Fibroblast of the aortic adventitia (primary cell): ENCODE results near the gene WDR70. TPM values are rescaled to one million over a fixed set of nuclear protein-coding genes. Genes with fewer than 3 reads are reported as not detected.

Source experiments
- DNase-seq: peaks from one replicate; pipeline ENCODE4 v3.0.0-alpha.2; 2010; ENCODE audit warnings: low read depth
- H3K4me3 ChIP-seq: 2 replicates; pipeline ENCODE4 v1.5.1; 2011; ENCODE audit warnings: low read depth, mild to moderate bottlenecking, control low read depth, low read length, moderate library complexity
- total RNA-seq: library from RNA; depleted of rRNA; stranded (reverse); fragments of >200 nt; gene quantifications from 2 replicates; pipeline ENCODE4 v1.2.3, GENCODE V29; 2012; ENCODE audit warnings: low replicate concordance
- TF ChIP-seq, protein P1 (sequence below): IDR thresholded peaks from 2 replicates; pipeline ENCODE4 v1.5.1; 2011; ENCODE audit warnings: mild to moderate bottlenecking, low read length, control low read depth, inconsistent platforms; ENCODE audit not compliant: insufficient read depth

Gene WDR70
- total RNA-seq, 1 donor: 24.6 TPM

DNA sequence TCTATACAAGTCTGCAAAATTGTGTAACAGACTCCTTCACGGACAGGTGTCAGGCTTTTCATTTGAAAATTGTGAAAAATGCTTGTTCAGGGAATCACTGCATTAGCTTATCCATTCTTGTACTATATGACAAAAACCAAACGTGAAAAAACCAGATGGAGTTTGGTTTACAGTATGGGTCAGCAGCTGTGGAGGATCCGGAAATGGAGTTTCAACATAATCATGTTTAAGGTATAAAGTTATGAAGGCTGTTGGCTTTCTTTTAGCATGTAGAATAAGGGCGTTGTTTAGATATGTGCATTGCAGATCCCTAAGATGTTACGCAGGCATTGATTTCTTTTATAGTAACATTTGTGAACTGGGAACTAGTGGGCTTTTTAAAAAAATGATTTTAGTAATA, 336.9 kb downstream of the WDR70 start:
- no peak for DNase-seq
- no peak overlapping the region for H3K4me3 ChIP-seq
- TF ChIP-seq, protein P1, sequence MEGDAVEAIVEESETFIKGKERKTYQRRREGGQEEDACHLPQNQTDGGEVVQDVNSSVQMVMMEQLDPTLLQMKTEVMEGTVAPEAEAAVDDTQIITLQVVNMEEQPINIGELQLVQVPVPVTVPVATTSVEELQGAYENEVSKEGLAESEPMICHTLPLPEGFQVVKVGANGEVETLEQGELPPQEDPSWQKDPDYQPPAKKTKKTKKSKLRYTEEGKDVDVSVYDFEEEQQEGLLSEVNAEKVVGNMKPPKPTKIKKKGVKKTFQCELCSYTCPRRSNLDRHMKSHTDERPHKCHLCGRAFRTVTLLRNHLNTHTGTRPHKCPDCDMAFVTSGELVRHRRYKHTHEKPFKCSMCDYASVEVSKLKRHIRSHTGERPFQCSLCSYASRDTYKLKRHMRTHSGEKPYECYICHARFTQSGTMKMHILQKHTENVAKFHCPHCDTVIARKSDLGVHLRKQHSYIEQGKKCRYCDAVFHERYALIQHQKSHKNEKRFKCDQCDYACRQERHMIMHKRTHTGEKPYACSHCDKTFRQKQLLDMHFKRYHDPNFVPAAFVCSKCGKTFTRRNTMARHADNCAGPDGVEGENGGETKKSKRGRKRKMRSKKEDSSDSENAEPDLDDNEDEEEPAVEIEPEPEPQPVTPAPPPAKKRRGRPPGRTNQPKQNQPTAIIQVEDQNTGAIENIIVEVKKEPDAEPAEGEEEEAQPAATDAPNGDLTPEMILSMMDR: no peak

DNA sequence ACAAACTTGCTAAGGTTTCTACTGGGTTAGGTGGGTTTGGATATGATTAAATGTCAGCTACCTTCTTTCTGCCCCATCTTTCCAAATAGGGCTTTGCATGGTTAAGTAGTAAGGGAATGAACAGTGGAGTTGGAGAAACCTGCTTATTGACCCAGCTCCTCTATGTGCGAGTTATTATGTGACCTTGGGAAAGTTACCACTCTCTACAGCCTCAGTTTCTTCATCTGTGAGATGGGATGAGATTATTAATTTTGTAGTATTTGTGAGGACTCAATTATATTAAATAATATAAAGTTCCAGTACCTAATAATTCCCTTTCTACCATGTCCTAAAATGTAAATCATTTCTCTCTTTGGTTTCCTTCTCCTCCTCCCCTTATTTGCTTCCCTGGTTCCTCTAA, 337.3 kb downstream of the WDR70 start:
- no peak for DNase-seq
- TF ChIP-seq, protein P1: no peak
- no peak overlapping the region for H3K4me3 ChIP-seq

DNA sequence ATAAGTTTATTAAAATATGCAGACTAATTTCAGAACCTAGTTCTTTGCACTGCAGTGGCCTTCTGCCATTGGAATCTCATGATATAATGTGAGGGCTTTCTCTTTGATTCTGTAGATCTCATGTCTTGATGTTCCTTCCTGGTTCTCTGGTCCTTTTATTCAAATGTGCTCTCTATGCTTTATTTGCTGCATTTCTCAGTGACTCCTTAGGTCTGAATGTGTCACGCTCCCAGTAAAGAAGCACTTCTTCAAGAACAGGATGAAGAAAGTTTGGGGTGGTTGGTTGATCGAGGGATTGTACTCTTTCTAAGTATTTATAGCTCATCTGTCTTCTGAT, 338.1 kb downstream of the WDR70 start:
- no peak overlapping the region for H3K4me3 ChIP-seq
- TF ChIP-seq, protein P1: no peak
- no peak for DNase-seq

DNA sequence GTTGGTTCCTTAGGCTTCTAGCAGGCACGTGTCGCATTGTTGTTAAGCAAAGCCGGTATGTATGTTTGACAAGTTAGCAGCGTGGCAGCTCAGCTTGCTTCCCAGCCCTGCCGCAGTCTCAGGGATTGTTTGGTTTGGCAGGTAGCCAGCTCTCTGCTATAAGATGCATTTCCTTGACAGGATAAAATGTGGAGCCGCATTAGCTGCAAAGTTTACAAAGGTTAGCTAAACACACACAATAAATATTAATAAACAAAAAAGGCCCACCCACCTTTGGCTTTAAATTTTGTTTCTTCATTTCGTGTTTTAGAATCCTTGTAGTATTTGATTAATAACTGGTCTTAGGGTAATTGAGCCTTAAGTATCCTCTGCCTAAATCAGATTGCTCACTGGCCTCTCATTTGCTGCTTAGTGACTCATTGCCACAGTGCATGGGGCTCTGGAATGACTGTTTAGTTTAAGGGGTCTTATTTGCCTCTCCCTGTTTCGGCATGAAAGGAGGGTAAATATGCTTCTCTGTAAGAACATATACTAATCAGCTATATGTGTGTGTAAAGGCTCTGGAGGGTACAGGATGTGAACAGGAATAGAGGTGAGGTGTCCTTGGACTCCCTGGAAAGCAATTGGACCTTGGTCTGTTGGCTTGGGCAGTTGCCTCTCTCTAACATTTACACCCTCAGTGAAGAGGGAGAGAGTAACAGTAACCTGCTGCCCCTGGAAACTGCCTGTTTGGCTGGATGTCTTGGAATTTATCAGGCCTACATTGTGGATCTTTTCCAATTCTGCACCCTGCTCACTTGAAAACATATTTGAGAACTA, 338.7 kb downstream of the WDR70 start:
- H3K4me3 ChIP-seq: no peak overlapping the region
- DNase-seq: peak; percentile 81
- TF ChIP-seq, protein P1: no peak

DNA sequence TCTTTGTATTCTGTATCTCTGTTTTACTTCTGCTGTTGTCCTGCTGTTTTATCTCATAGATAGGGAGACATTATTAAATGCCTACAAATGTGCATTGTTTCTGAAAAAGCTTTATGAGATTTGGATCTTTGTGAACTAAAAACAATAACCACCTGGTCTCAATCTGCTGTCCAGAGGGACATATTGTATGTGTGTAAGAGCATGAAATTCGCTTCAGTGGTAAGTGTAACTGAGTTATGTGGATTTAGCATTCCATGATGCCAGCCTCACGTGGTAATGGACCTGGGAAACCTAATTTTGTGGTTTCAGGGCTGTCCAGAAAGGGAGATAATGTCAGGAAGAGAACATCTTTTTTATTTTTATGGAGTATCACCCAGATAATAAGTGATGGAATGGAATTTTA, 341.4 kb downstream of the WDR70 start:
- TF ChIP-seq, protein P1: no peak
- no peak for DNase-seq
- no peak overlapping the region for H3K4me3 ChIP-seq

DNA sequence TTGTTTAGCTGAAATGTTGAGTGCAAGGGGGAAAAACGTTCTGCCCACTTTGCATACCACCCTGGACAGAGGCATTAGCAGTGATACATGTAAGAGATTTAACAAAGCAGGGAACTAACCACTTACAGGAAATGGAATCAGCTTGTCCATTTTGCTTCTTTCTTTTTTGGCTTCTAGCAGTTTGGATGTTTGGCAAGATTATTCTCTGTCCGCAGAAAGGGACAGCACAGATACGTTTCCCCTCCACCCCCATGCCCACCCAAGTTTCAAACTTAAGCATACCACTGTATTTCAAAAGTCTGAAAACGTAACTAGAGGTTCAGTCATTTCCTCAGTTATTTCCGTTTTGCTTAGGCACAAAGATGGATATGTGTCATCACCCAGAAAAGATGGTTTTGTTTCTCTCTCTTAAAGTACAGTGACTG, 342.3 kb downstream of the WDR70 start:
- DNase-seq: no peak
- TF ChIP-seq, protein P1: no peak
- no peak overlapping the region for H3K4me3 ChIP-seq
